ENCODE data around the gene RAB35.

RAB35 gene

GRCh38 chr12:120132863-120133385 is 16.4 kb upstream of the RAB35 start:
- DNase-seq (ENCODE audit: low spot score): no peak

GRCh38 chr12:120132054-120132836 is 15.7 kb upstream of the RAB35 start:
- no peak for DNase-seq (ENCODE audit: low spot score)

- DNase-seq (ENCODE audit: low spot score): no peak
Observed at GRCh38 chr12:120131116-120131515, 14.6 kb upstream of the RAB35 start.

- DNase-seq (ENCODE audit: low spot score): no peak
Observed at GRCh38 chr12:120130011-120130410, 13.5 kb upstream of the RAB35 start.

- DNase-seq (ENCODE audit: low spot score): no peak
Observed at GRCh38 chr12:120126635-120127005, 10.1 kb upstream of the RAB35 start.

- DNase-seq (ENCODE audit: low spot score): no peak
Observed at GRCh38 chr12:120125792-120126634, 9.5 kb upstream of the RAB35 start.

- no peak for DNase-seq (ENCODE audit: low spot score)
Observed at GRCh38 chr12:120125029-120125428, 8.5 kb upstream of the RAB35 start.

GRCh38 chr12:120121766-120122293 is 5.3 kb upstream of the RAB35 start:
- DNase-seq (ENCODE audit: low spot score): no peak

- no peak for DNase-seq (ENCODE audit: low spot score)
Observed at GRCh38 chr12:120121343-120121742, 4.8 kb upstream of the RAB35 start.

- DNase-seq (ENCODE audit: low spot score): no peak
Observed at GRCh38 chr12:120119271-120119973, 2.9 kb upstream of the RAB35 start.

- DNase-seq (ENCODE audit: low spot score): no peak
Observed at GRCh38 chr12:120118321-120119061, 1.9 kb upstream of the RAB35 start.

- no peak for DNase-seq (ENCODE audit: low spot score)
Observed at GRCh38 chr12:120117961-120118320, 1.4 kb upstream of the RAB35 start.

GRCh38 chr12:120116792-120117651 is 469 bp upstream of the RAB35 start:
- peak; percentile 98 for DNase-seq (ENCODE audit: low spot score)

GRCh38 chr12:120115692-120116440 is 687 bp downstream of the RAB35 start:
- DNase-seq (ENCODE audit: low spot score): no peak

- no peak for DNase-seq (ENCODE audit: low spot score)
Observed at GRCh38 chr12:120115066-120115465, 1.5 kb downstream of the RAB35 start.

GRCh38 chr12:120110550-120111501 is 5.7 kb downstream of the RAB35 start:
- no peak for DNase-seq (ENCODE audit: low spot score)

- DNase-seq (ENCODE audit: low spot score): no peak
Observed at GRCh38 chr12:120109570-120110267, 6.8 kb downstream of the RAB35 start.

GRCh38 chr12:120106151-120106550 is 10.4 kb downstream of the RAB35 start:
- DNase-seq (ENCODE audit: low spot score): no peak

Data from left forelimb (tissue), 1 donor.